Nephron progenitor cell (in vitro differentiated cells): ENCODE data around the gene ETV3.

Experiments used
- DNase-seq: peaks from one replicate; pipeline ENCODE4 v3.0.0; 2021
- H3K27ac Mint-ChIP-seq: 2 replicates; pipeline ENCODE4 v1.8.0; 2021; ENCODE audit warnings: mild to moderate bottlenecking, moderate library complexity, mixed read lengths
- H3K27me3 Mint-ChIP-seq: 2 replicates; pipeline ENCODE4 v1.8.0; 2021; ENCODE audit warnings: mild to moderate bottlenecking, low read depth, mixed read lengths; ENCODE audit not compliant: poor library complexity
- H3K36me3 Mint-ChIP-seq: 2 replicates; pipeline ENCODE4 v1.8.0; 2021; ENCODE audit warnings: low read depth, mixed read lengths
- H3K4me1 Mint-ChIP-seq: 2 replicates; pipeline ENCODE4 v1.8.0; 2021; ENCODE audit warnings: mixed read lengths
- H3K4me3 Mint-ChIP-seq: 2 replicates; pipeline ENCODE4 v1.8.0; 2021; ENCODE audit warnings: mild to moderate bottlenecking, moderate library complexity, mixed read lengths
- H3K9me3 Mint-ChIP-seq: 2 replicates; pipeline ENCODE4 v1.8.0; 2021; ENCODE audit warnings: mild to moderate bottlenecking, moderate library complexity, mixed read lengths
- TF ChIP-seq, protein P1 (sequence below): fragments of 200-600 bp; sonication (generic); IDR thresholded peaks from 2 replicates; pipeline ENCODE4 v1.5.0; 2021; ENCODE audit warnings: antibody characterized with exemption

The ETV3 gene

DNA sequence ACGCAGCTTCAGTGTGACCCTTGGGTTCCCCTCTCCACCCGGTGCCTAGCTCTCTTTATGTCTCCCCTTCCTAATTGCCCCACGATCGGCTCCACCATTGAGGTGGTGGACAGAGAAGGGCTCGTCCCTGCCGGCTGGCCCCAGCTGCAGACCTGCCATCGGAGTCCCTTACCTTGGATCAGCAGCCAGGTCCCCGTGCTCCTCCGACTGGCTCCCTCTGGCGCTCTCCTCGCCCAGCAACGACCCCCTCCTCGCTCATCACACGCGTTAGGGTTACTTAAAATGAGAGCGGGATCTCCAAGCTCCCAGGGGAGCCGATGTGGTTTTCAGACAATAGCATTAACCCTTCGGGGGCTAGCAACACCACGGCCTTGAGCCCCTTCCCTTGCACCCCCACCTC lies 30.5 kb downstream of the ETV3 start:
- H3K27me3 Mint-ChIP-seq, result peaks cover 47% of the 10 kb centered on the region
- H3K4me3 Mint-ChIP-seq, result no peak overlapping the region
- H3K27ac Mint-ChIP-seq, result no peak overlapping the region

DNA sequence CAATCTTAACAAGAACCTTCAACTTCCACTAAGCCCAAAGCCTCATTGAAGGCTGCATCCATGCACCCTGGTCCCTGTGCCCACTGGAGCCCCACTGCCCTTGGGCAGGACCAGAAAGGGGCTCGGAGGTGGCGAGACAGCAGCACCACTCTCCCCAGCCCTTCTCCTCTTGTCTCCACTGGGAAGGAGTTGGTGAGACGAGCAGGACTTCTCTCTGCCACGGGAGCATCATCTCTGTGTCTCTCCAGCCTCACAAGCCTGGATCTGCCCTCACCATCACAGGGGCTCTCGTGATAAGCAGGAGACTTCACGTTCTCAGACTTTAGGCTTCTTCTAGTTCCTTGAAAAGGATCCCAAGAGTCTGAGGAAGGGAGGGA lies 31.4 kb downstream of the ETV3 start:
- TF ChIP-seq, protein P1, sequence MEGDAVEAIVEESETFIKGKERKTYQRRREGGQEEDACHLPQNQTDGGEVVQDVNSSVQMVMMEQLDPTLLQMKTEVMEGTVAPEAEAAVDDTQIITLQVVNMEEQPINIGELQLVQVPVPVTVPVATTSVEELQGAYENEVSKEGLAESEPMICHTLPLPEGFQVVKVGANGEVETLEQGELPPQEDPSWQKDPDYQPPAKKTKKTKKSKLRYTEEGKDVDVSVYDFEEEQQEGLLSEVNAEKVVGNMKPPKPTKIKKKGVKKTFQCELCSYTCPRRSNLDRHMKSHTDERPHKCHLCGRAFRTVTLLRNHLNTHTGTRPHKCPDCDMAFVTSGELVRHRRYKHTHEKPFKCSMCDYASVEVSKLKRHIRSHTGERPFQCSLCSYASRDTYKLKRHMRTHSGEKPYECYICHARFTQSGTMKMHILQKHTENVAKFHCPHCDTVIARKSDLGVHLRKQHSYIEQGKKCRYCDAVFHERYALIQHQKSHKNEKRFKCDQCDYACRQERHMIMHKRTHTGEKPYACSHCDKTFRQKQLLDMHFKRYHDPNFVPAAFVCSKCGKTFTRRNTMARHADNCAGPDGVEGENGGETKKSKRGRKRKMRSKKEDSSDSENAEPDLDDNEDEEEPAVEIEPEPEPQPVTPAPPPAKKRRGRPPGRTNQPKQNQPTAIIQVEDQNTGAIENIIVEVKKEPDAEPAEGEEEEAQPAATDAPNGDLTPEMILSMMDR, result no peak
- no peaks in the 10 kb centered on the region for H3K36me3 Mint-ChIP-seq
- peaks cover 65% of the 10 kb centered on the region for H3K4me1 Mint-ChIP-seq
- H3K27me3 Mint-ChIP-seq, result peaks cover 40% of the 10 kb centered on the region
- H3K9me3 Mint-ChIP-seq, result no peaks in the 10 kb centered on the region
- no peak for DNase-seq
- H3K4me3 Mint-ChIP-seq, result no peak overlapping the region
- H3K27ac Mint-ChIP-seq, result no peak overlapping the region

More for the DNA sequence above, 30.5 kb downstream of the ETV3 start:
- DNase-seq, result no peak
- Mint-ChIP-seq H3K4me1 (peaks cover 74% of the 10 kb centered on the region), H3K36me3 (no peaks in the 10 kb centered on the region), H3K9me3 (no peaks in the 10 kb centered on the region)
- TF ChIP-seq, protein P1, result no peak

DNA sequence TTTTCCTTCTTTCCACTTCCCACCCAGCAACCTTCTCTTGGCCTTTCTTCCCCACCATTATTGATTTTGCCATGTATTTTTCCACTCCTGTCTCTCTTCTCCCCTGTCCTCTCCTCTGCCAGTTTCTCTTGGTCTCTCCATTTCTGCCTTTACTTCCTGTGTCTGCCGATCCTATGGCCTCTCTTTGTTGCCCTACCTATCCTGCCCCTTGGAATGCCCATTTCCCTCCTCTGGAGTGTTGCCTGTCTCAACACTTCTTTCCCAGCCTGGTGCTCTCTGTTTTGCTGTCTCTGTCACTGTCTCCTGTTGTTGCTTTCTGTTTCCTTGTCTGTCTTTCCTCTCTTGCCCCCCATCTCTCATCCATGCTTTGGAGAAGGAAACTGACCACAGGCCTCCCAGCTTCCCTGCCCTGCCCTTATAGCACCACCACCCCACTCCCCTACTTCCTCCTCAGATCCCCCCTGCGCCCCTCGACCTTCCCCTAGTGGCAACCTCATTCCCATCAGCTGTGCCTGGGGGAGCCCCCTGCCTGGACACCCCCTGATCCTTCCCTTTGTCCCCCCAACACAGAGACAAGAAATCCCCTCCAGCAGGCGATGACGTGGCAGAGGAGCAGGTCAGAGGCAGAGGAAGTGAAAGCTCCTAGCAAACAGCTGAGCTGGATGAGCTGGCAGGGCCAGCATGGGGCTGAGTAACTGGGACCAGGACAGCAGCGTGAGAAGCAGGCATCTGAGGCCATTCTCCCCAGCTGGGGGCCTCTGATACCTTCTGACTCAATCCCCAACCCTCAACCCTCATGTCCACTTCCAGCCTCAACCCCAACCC lies 32.0 kb downstream of the ETV3 start:
- H3K4me3 Mint-ChIP-seq, result no peak overlapping the region
- peaks cover 59% of the 10 kb centered on the region for H3K4me1 Mint-ChIP-seq
- H3K9me3 Mint-ChIP-seq, result no peaks in the 10 kb centered on the region
- TF ChIP-seq, protein P1, result no peak
- H3K27ac Mint-ChIP-seq, result no peak overlapping the region
- H3K27me3 Mint-ChIP-seq, result peaks cover 34% of the 10 kb centered on the region
- DNase-seq, result no peak
- H3K36me3 Mint-ChIP-seq, result no peaks in the 10 kb centered on the region

DNA sequence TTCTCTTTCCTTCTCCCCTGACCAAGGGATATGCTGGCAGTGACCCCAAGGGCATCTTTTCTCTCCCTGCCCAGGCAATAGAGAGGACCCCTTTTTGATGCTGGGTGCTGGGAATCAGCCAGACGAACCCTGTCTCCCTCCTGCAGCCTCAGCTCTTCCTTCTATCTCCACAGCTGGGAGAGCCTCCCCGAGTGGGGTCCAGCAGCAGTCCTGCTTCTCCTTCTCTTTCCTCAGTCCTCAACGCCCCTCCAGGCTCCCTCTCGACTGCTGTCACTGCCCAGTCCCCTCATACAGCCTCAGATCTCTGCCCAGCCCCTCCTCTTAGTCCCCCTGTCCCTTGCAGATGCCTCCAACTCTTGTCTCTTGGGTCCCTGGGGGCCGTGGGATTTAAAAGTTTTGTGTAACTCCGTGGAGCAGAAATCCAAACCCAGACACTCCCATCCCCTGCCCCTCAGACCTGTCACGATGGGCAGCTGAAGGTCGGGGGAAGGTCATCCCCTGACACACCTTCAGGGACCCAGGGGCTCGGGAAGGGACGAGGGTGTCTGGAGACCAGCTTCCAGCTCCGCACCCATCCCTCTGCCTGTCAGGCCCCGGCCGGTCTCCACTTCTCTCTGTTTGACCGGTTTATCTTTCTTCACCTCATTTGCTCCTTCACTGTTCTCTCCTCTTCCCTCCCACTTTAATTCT lies 32.8 kb downstream of the ETV3 start:
- no peaks in the 10 kb centered on the region for H3K36me3 Mint-ChIP-seq
- no peak overlapping the region for H3K4me3 Mint-ChIP-seq
- no peaks in the 10 kb centered on the region for H3K9me3 Mint-ChIP-seq
- H3K27ac Mint-ChIP-seq, result no peak overlapping the region
- peaks cover 53% of the 10 kb centered on the region for H3K4me1 Mint-ChIP-seq
- DNase-seq, result no peak
- TF ChIP-seq, protein P1, result no peak
- peaks cover 36% of the 10 kb centered on the region for H3K27me3 Mint-ChIP-seq

DNA sequence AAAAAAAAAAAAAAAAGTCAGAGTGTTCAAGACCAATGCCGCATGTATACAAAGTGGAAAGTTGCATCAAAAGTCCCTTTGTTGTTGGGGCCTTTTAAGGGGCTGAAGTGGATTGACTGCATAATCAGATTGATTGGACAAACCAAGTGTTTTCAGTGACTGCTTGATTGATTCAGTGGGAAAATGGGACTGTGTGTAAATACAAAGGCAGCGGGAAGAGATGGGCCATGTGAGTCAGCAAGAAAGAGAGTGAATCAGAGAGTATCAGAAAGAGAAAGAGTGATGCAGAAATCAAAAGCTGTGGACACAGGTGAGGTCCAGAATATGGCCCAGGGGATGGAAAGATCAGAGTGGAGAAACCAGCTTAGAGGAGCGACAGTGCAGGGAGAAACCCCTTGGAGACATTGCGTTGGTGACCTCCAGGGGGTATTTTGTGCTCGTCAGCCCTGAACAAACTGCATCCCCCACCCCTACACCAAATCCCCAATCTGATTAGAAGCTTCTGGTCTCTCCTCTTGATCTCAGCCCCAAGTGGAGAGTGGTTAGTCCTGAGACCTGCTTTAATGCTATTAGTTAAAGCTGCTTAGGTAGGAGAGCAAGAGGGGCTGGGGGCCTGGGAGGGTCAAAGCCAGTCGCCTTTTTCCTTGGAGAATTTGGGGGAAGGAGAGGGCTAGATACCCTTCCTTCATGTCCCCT lies 33.4 kb downstream of the ETV3 start:
- H3K4me3 Mint-ChIP-seq, result no peak overlapping the region
- H3K4me1 Mint-ChIP-seq, result peaks cover 46% of the 10 kb centered on the region
- TF ChIP-seq, protein P1, result no peak
- peaks cover 32% of the 10 kb centered on the region for H3K27me3 Mint-ChIP-seq
- no peak for DNase-seq
- H3K9me3 Mint-ChIP-seq, result no peaks in the 10 kb centered on the region
- H3K36me3 Mint-ChIP-seq, result no peaks in the 10 kb centered on the region
- peak overlapping the region; percentile 56 for H3K27ac Mint-ChIP-seq
